Islet precursor cell (in vitro differentiated cells): Measurements from ENCODE around the gene ANXA4.
"Not testable (repeated sequence)": the region's sequence is repeated elsewhere in the genome, so short reads cannot be mapped to it uniquely, and the experiment has no call there.

ENCODE experiments used
- DNase-seq: peaks from one replicate; pipeline ENCODE4 v3.0.0-alpha.2; 2018

ANXA4 gene

GRCh38 chr2:69721022-69721421 lies 20.9 kb upstream of the ANXA4 start:
- no peak for DNase-seq

GRCh38 chr2:69723791-69724190 lies 18.1 kb upstream of the ANXA4 start:
- DNase-seq = no peak

- DNase-seq = peak; percentile 92
Observed at GRCh38 chr2:69724540-69725159, 17.3 kb upstream of the ANXA4 start.

- no peak for DNase-seq
Observed at GRCh38 chr2:69725706-69726360, 16.1 kb upstream of the ANXA4 start.

- no peak for DNase-seq
Observed at GRCh38 chr2:69729266-69729665, 12.7 kb upstream of the ANXA4 start.

GRCh38 chr2:69729781-69730180 lies 12.2 kb upstream of the ANXA4 start:
- DNase-seq = no peak

GRCh38 chr2:69731147-69731970 lies 10.6 kb upstream of the ANXA4 start:
- no peak for DNase-seq

- no peak for DNase-seq
Observed at GRCh38 chr2:69733342-69734034, 8.4 kb upstream of the ANXA4 start.

- no peak for DNase-seq
Observed at GRCh38 chr2:69734035-69734611, 7.8 kb upstream of the ANXA4 start.

GRCh38 chr2:69734854-69735544 lies 6.9 kb upstream of the ANXA4 start:
- no peak for DNase-seq

- DNase-seq = no peak
Observed at GRCh38 chr2:69735686-69736085, 6.2 kb upstream of the ANXA4 start.

- DNase-seq = not testable (repeated sequence)
Observed at GRCh38 chr2:69738149-69738548, 3.8 kb upstream of the ANXA4 start.

- no peak for DNase-seq
Observed at GRCh38 chr2:69740502-69740951, 1.4 kb upstream of the ANXA4 start.

- DNase-seq = peak; percentile 77
Observed at GRCh38 chr2:69741229-69741574, 732 bp upstream of the ANXA4 start.

- DNase-seq = no peak
Observed at GRCh38 chr2:69742322-69742952, 503 bp downstream of the ANXA4 start.

GRCh38 chr2:69743847-69744264 lies 1.9 kb downstream of the ANXA4 start:
- no peak for DNase-seq

- DNase-seq = no peak
Observed at GRCh38 chr2:69744456-69744855, 2.5 kb downstream of the ANXA4 start.

- DNase-seq = no peak
Observed at GRCh38 chr2:69745035-69745434, 3.1 kb downstream of the ANXA4 start.

GRCh38 chr2:69750246-69750645 lies 8.3 kb downstream of the ANXA4 start:
- no peak for DNase-seq

GRCh38 chr2:69753659-69754363 lies 11.9 kb downstream of the ANXA4 start:
- DNase-seq = no peak

- DNase-seq = peak; percentile 22
Observed at GRCh38 chr2:69754633-69755032, 12.7 kb downstream of the ANXA4 start.
